Epithelial cell of prostate (primary cell): ENCODE data around the gene NPM1.

Experiments
- DNase-seq: peaks from one replicate; pipeline ENCODE4 v3.0.0-alpha.2; 2011; ENCODE audit warnings: low read depth, low spot score
- H3K27ac ChIP-seq: fragments of 450-650 bp; 2 replicates; pipeline ENCODE4 v1.5.1; 2017; ENCODE audit warnings: mild to moderate bottlenecking

The NPM1 gene

DNA sequence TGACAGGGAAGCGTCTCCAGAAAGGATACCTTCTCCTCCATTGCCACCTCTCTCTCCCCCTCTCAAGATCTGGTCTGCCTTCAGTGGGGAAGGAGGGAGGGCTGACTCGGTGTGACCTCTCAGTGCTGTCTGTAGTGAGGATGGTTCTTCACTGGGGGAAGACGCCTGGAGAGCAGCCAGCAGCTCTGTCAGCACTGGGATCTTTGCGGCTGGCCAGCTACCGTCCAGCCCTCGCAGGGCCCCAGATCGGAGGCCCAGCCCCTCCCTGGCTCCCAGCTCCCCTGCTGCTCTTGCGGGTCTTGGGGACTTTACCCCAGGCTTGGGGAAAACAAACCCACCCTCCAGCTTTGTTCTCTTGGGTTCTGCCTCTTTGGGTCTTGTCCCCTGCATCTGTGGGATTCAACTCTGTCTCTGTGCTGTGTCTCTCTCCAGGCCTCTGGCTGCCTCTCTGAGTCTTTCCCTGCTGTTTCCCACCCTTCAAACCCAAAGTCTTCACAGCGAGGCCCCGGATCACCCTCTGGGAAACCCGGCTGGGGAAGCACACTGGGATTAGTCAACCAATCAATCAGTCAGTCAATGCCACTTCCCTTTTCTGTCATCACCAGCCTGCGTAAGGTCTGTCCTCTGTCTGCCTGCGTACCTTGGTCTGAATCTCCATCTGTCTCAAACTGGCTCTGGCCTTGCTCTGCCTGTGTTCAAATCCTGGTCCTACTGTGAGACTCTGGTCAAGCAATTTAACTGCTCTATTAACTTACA is 54.8 kb downstream of the NPM1 start:
- no peak for DNase-seq
- no peak overlapping the region for H3K27ac ChIP-seq

DNA sequence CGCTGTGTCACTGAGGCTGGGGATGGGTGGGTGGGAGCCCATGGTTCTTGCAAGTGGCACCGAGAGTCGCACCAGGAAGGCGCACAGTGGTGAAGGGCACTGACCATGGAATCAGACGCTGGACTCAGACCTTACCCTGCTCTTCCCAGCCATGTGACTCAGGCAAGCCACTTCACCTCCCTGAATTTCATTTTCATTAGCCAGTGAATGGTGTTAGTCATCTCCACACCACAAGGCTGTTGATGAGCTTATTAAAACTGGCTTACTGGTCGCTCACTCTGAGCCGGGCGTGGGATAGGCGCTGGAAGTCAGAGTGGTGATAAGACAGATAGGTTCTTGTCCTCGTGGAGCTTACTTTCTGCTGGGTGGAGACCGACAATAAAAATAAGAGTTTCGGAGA is 56.9 kb downstream of the NPM1 start:
- peak; percentile 43 for DNase-seq

GRCh38 chr5:171445644-171446516 is 58.2 kb downstream of the NPM1 start:
- H3K27ac ChIP-seq, result no peak overlapping the region
- no peak for DNase-seq

More for the DNA sequence above, 56.9 kb downstream of the NPM1 start:
- no peak overlapping the region for H3K27ac ChIP-seq

GRCh38 chr5:171447226-171447625 is 59.6 kb downstream of the NPM1 start:
- DNase-seq, result no peak

GRCh38 chr5:171449426-171449825 is 61.8 kb downstream of the NPM1 start:
- no peak overlapping the region for H3K27ac ChIP-seq
- no peak for DNase-seq

More at GRCh38 chr5:171447226-171447625, 59.6 kb downstream of the NPM1 start:
- H3K27ac ChIP-seq, result no peak overlapping the region

DNA sequence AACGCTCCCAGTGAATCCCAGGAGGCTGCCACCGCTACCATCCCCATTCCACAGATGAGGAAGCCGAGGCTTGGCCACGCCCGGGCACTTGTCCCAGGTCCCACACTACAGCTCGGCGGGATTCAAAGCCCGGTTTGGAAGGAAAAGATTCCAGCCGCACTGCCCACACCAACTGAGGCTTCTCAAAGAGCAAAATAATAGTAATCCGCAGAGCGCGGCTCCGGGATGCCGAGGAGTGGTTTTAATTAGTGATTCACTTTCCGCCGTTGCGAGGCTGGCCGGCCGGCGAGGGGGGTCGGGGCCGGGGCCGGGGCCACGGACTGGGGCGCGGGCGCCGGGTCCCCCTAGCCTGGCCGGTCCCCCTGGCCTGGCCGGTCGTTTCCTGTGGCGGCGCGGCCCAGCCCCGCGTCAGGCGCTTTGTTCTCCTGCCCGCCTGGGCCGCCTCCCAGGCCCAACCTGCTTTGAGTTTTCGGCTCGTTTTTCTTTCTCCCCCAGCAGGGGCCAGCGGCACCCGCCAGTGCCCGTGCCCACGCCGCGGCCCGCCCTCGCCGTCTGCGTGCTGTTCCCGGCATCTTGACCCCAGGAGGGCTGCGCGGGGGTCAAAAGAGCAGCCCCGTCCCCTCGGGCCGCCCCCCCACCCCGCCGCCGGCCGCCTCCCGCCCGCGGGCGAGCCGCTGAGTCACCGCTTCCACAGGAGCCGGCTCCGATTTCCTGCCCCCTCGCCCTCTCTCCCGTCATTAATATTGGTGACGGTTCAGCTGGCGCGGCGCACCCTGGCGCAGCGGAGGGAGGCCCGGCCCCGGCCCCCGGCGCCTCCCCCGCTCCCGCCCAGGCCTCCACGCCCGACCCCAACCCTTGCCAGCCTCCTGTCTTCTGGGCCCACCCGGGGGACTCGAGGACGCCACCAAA is 63.0 kb downstream of the NPM1 start:
- no peak overlapping the region for H3K27ac ChIP-seq
- DNase-seq, result no peak

DNA sequence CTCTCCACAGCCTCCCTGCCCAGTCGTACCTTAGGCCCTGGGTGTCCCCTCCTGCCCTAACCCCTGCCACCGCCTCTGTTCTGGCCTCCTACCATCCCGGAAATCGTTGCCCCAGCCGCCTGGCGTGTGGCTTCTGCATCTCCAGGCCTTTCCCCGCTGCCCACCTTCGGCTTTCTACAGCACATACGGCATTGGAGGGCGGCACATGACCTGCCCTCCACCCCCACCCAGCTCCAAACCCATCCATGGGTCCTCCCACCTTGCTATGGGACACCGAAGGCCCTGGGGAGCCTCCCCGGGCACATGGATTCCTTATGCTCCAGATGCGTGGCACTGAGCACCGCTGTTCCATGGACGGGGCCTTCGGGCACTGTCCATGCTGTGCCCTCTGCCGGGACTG is 63.8 kb downstream of the NPM1 start:
- DNase-seq, result no peak
- H3K27ac ChIP-seq, result no peak overlapping the region

DNA sequence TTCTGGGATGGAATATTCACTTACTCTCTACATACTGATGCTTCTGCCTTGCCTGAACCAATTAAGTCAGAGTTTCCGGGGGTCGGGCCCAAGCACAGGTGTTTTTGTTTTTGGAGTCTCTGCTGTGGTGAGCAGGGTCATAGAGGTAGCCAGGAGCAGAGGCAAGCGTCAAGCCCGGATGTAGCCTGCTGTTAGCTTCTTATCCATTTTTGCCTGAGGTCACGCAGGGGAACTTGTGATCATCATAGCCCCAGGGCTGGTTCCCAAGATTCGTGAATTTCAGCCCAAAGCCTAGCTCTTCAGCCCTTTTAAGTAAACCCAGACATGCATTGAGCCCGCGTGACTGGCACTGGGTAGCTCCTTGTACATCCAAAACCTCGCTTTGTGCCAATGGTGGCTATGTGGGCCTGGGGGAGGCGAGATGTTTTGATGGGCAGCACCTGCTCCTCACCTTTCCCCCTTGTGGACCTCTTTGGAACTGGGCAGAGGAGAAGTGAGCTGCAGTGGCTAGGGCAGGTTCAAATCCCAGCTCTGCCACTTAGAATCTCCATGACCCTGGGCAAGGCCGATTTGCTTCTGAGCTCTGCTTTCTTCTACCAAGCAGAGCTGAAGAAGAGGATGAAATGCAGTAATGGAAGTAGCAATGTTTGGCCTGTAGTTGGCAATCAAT is 65.5 kb downstream of the NPM1 start:
- no peak overlapping the region for H3K27ac ChIP-seq
- DNase-seq, result no peak

DNA sequence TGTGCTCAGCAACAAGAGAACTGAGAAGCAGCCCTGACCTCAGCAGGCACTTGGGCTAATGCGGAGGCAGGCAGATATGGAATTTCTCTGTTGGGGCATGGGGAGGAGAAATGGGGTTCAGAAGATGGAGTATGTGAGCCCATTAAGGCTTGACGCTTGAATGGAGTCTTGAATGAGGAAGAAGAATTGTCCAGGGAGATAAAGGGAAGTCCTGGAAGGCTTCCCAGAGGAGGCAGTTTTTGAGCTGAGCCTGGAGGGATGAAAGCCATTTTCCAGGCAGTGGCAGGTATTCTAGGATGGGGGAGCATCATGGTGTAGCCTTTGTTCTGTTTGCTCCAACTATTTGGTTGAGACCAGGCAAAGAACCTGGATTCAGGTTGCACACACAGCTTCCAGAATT is 66.3 kb downstream of the NPM1 start:
- no peak overlapping the region for H3K27ac ChIP-seq
- DNase-seq, result no peak

DNA sequence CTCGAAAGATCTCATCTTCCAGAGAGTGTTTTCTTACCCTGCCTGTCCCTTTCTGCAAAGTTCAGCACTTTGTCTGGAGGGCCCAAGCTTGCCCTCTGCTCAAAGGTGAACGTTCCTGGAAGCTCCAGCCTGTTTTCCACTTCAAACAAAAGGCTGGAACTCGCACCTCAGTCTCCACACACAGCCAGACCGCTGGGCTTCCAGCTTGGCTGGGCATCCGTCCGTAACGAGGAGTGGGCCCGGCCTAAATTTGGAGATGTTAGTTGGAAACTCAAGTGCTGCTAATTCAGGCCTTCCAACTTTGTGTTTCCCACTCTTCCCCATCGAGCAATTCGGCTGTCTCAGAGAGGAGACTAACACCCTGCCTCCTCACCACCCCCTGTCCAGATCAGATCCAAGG is 66.9 kb downstream of the NPM1 start:
- H3K27ac ChIP-seq, result no peak overlapping the region
- no peak for DNase-seq

- no peak for DNase-seq
- H3K27ac ChIP-seq, result no peak overlapping the region
These were observed 67.9 kb downstream of the NPM1 start for GRCh38 chr5:171455522-171455921.

- no peak overlapping the region for H3K27ac ChIP-seq
- no peak for DNase-seq
These were observed 69.7 kb downstream of the NPM1 start for GRCh38 chr5:171457208-171457981.

DNA sequence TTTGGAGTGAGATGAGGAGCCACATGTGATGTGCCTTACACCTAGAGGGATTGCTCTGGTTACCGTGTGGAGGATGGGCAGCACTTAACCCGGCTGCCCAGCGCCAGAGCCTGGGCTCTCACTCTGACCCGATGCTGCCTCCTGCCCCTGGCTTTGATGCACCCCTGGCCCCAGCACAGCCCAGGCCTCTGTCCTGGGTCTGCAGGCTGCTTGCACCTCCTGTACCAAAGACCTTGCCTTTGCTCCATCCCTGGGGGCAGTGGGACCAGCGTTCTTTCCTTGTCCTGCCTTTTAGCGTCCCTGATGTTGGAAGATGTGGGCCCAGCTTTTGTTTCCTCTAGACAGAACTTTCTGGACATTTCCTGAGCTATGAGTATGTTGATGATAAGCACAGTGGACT is 72.2 kb downstream of the NPM1 start:
- DNase-seq, result no peak
- H3K27ac ChIP-seq, result no peak overlapping the region
